WTC11 (cell line): Measurements from ENCODE around the gene SGCD. TPM values are rescaled to one million over a fixed set of nuclear protein-coding genes. Genes with fewer than 3 reads are reported as not detected.

Experiments
- ATAC-seq: fragments of 200-7000 bp; cut with Tn5 transposase; 2 replicates; pipeline ENCODE4 v1.10.0; 2021; ENCODE audit warnings: mild to moderate bottlenecking, moderate library complexity
- CTCF ChIA-PET: fragments of 300-600 bp; sonication (Branson Sonifier 250); formaldehyde crosslinking; loops from one replicate; lab custom pipeline; 2021; ENCODE audit warnings: antibody characterized with exemption; lab: Charles Lee
- POLR2A ChIA-PET: fragments of 350-600 bp; sonication (Branson Sonifier 250); formaldehyde crosslinking; loops from one replicate; lab custom pipeline; 2021; ENCODE audit warnings: antibody characterized with exemption; lab: Charles Lee
- DNase-seq: peaks from one replicate; pipeline ENCODE4 v3.0.0; 2021; ENCODE audit warnings: low spot score
- H3K27ac Mint-ChIP-seq: 2 replicates; pipeline ENCODE4 v1.8.0; 2021; ENCODE audit warnings: mixed read lengths
- H3K27me3 Mint-ChIP-seq: 2 replicates; pipeline ENCODE4 v1.8.0; 2021; ENCODE audit warnings: low read depth, mild to moderate bottlenecking, moderate library complexity, mixed read lengths
- H3K36me3 Mint-ChIP-seq: 2 replicates; pipeline ENCODE4 v1.8.0; 2021; ENCODE audit warnings: mixed read lengths
- H3K4me1 Mint-ChIP-seq: 2 replicates; pipeline ENCODE4 v1.8.0; 2022; ENCODE audit warnings: mixed read lengths
- H3K4me3 Mint-ChIP-seq: 2 replicates; pipeline ENCODE4 v1.8.0; 2021; ENCODE audit warnings: mild to moderate bottlenecking, moderate library complexity, mixed read lengths
- H3K9me3 Mint-ChIP-seq: 2 replicates; pipeline ENCODE4 v1.8.0; 2021; ENCODE audit warnings: mixed read lengths
- AR ChIP-seq: fragments of 250-450 bp; sonication (Bioruptor Pico); IDR thresholded peaks from 2 replicates; pipeline ENCODE4 v1.9.0; 2021; ENCODE audit warnings: mild to moderate bottlenecking
- E2F4 ChIP-seq: sonication (generic); formaldehyde crosslinking; IDR thresholded peaks from 2 replicates; pipeline ENCODE4 v1.8.1; 2022; ENCODE audit warnings: low read depth, mild to moderate bottlenecking, moderate library complexity, missing genetic modification reagents, borderline replicate concordance
- ELF4 ChIP-seq: sonication (generic); formaldehyde crosslinking; IDR thresholded peaks from 2 replicates; pipeline ENCODE4 v1.8.1; 2022; ENCODE audit warnings: low read depth, mild to moderate bottlenecking, moderate library complexity, missing genetic modification reagents
- ETV6 ChIP-seq: sonication (generic); formaldehyde crosslinking; IDR thresholded peaks from 2 replicates; pipeline ENCODE4 v1.8.1; 2022; ENCODE audit warnings: mild to moderate bottlenecking, missing genetic modification reagents
- FOXJ3 ChIP-seq: sonication (generic); formaldehyde crosslinking; IDR thresholded peaks from 2 replicates; pipeline ENCODE4 v1.9.0; 2021; ENCODE audit warnings: missing genetic modification reagents, mild to moderate bottlenecking, borderline replicate concordance
- GRHL2 ChIP-seq: fragments of 250-450 bp; sonication (Bioruptor Pico); IDR thresholded peaks from 2 replicates; pipeline ENCODE4 v1.8.0; 2022; ENCODE audit warnings: mild to moderate bottlenecking, moderate library complexity; ENCODE audit not compliant: insufficient replicate concordance, severe bottlenecking
- JAZF1 ChIP-seq: fragments of 250-450 bp; sonication (Bioruptor Pico); IDR thresholded peaks from 2 replicates; pipeline ENCODE4 v1.9.0; 2021; ENCODE audit warnings: moderate library complexity, mild to moderate bottlenecking, inconsistent platforms
- PRDM15 ChIP-seq: sonication (generic); formaldehyde crosslinking; IDR thresholded peaks from 2 replicates; pipeline ENCODE4 v1.8.0; 2022; ENCODE audit warnings: missing genetic modification reagents
- PREB ChIP-seq: sonication (generic); formaldehyde crosslinking; IDR thresholded peaks from 2 replicates; pipeline ENCODE4 v1.8.1; 2022; ENCODE audit warnings: mild to moderate bottlenecking, missing genetic modification reagents, moderate library complexity, borderline replicate concordance
- TEAD1 ChIP-seq: sonication (generic); formaldehyde crosslinking; IDR thresholded peaks from 2 replicates; pipeline ENCODE4 v1.8.0; 2022; ENCODE audit warnings: mild to moderate bottlenecking, missing genetic modification reagents
- TP53 ChIP-seq: sonication (generic); formaldehyde crosslinking; IDR thresholded peaks from 2 replicates; pipeline ENCODE4 v1.8.1; 2023; ENCODE audit warnings: mild to moderate bottlenecking, missing genetic modification reagents
- USF2 ChIP-seq: sonication (generic); formaldehyde crosslinking; IDR thresholded peaks from 2 replicates; pipeline ENCODE4 v1.8.1; 2023; ENCODE audit warnings: mild to moderate bottlenecking, missing genetic modification reagents, moderate library complexity
- ZBTB21 ChIP-seq: sonication (generic); formaldehyde crosslinking; IDR thresholded peaks from 2 replicates; pipeline ENCODE4 v1.8.1; 2023; ENCODE audit warnings: mild to moderate bottlenecking, missing genetic modification reagents, borderline replicate concordance
- ZNF317 ChIP-seq: sonication (generic); formaldehyde crosslinking; IDR thresholded peaks from 2 replicates; pipeline ENCODE4 v1.8.1; 2023; ENCODE audit warnings: low read depth, mild to moderate bottlenecking, moderate library complexity, missing genetic modification reagents, borderline replicate concordance
- total RNA-seq: library from RNA; stranded (reverse); gene quantifications from 3 replicates; pipeline ENCODE4 v1.2.3, GENCODE V29; 2021

Gene SGCD
- total RNA-seq, 1 experiment from 2014 or later = 0.33 TPM

- CTCF ChIA-PET = interaction anchor here (0.6 kb wide), 1 partner anchor 51 kb away, joined by 3 read pairs; no protein-coding TSS in a partner anchor
- no peaks in the 10 kb centered on the region for H3K36me3 Mint-ChIP-seq
- no peak overlapping the region for H3K4me3 Mint-ChIP-seq
- TF ChIP-seq ELF4 (no peak), ZBTB21 (CRISPR knock-in tag) (no peak), PREB (CRISPR knock-in tag) (no peak)
- H3K27me3 Mint-ChIP-seq = no peaks in the 10 kb centered on the region
- ATAC-seq (no peak), DNase-seq (no peak)
- H3K4me1 Mint-ChIP-seq = no peaks in the 10 kb centered on the region
- POLR2A ChIA-PET = interaction anchor here (0.7 kb wide), 1 partner anchor 83 kb away, joined by 3 read pairs; no protein-coding TSS in a partner anchor
- H3K9me3 Mint-ChIP-seq = no peaks in the 10 kb centered on the region
- H3K27ac Mint-ChIP-seq = no peak overlapping the region
Observed at GRCh38 chr5:156528673-156529072, 201.7 kb downstream of the SGCD start.

GRCh38 chr5:156529892-156530291 lies 202.9 kb downstream of the SGCD start:
- H3K27ac Mint-ChIP-seq = no peak overlapping the region
- TF ChIP-seq USF2 (CRISPR knock-in tag) (no peak), PRDM15 (CRISPR knock-in tag) (no peak), FOXJ3 (CRISPR knock-in tag) (no peak), JAZF1 (CRISPR knock-in tag) (no peak), ZNF317 (CRISPR knock-in tag) (no peak), ETV6 (no peak), E2F4 (no peak)
- TF ChIP-seq, all 79 proteins: peak for 0
- no peak for ATAC-seq
- POLR2A ChIA-PET = no interaction called here
- Mint-ChIP-seq H3K4me3 (no peak overlapping the region), H3K4me1 (no peaks in the 10 kb centered on the region), H3K27me3 (no peaks in the 10 kb centered on the region), H3K36me3 (no peaks in the 10 kb centered on the region), H3K9me3 (no peaks in the 10 kb centered on the region)
- CTCF ChIA-PET = no interaction called here
- no peak for DNase-seq

GRCh38 chr5:156531199-156531598 lies 204.2 kb downstream of the SGCD start:
- Mint-ChIP-seq H3K4me3 (no peak overlapping the region), H3K4me1 (no peaks in the 10 kb centered on the region), H3K27me3 (no peaks in the 10 kb centered on the region), H3K27ac (no peak overlapping the region), H3K36me3 (no peaks in the 10 kb centered on the region), H3K9me3 (no peaks in the 10 kb centered on the region)
- ChIA-PET POLR2A (no interaction called here), CTCF (no interaction called here)
- ATAC-seq = no peak
- no peak for DNase-seq
- TF ChIP-seq AR (CRISPR knock-in tag) (no peak), GRHL2 (CRISPR knock-in tag) (no peak), TP53 (no peak), TEAD1 (CRISPR knock-in tag) (no peak)
